Measurements from ENCODE around the gene WASF2. TPM values are rescaled to one million over a fixed set of nuclear protein-coding genes. Genes with fewer than 3 reads are reported as not detected.
A peak's percentile ranks its signal among the peaks of the same experiment; 100 is the strongest.

WASF2 gene
- total and polyA plus RNA-seq, 2 of the 13 experiments (the other 11 are each of a cell fraction or from before 2014, with no cell fraction given) = 10.4 to 27.7 TPM

- no peak for TF ChIP-seq ZNF234 (CRISPR knock-in tag; conservative IDR thresholded peaks at IDR 0.05)
- TF ChIP-seq ZNF800 (CRISPR knock-in tag; IDR thresholded peaks at IDR 0.05) = no peak
- peak; percentile 70; the same call in 1 of the 2 replicates for TF ChIP-seq PATZ1 (CRISPR knock-in tag; IDR thresholded peaks at IDR 0.05)
- TF ChIP-seq TRAFD1 (CRISPR knock-in tag; IDR thresholded peaks at IDR 0.05; ENCODE audit: borderline replicate concordance) = no peak
- TF ChIP-seq KLF13 (CRISPR knock-in tag; IDR thresholded peaks at IDR 0.05) = no peak
- TF ChIP-seq SMC3 (IDR thresholded peaks at IDR 0.05; ENCODE audit: low read length) = no peak; the same call in 1 of the 2 replicates
- TF ChIP-seq ARNTL (CRISPR knock-in tag; IDR thresholded peaks at IDR 0.05) = peak; percentile 60; the same call in 1 of the 2 replicates
- TF ChIP-seq ZFAT (CRISPR knock-in tag; conservative IDR thresholded peaks at IDR 0.05) = no peak
- no peak for TF ChIP-seq CCAR2 (optimal IDR thresholded peaks at IDR 0.05; ENCODE audit: low read depth, low read length)
- TF ChIP-seq USF2 (IDR thresholded peaks at IDR 0.05; ENCODE audit: low read depth, low read length) = no peak
- no peak for TF ChIP-seq USF2 (CRISPR knock-in tag; IDR thresholded peaks at IDR 0.05; ENCODE audit: borderline replicate concordance)
- no peak for TF ChIP-seq MAFG (CRISPR knock-in tag; IDR thresholded peaks at IDR 0.05)
- TF ChIP-seq RARA (CRISPR knock-in tag; IDR thresholded peaks at IDR 0.05) = peak; percentile 9; the same call in 1 of the 2 replicates
- peak; percentile 74 for TF ChIP-seq MXD1 (CRISPR knock-in tag; IDR thresholded peaks at IDR 0.05)
- 0 out of 2 replicates have a peak, but pooled peaks have one; percentile 43 for TF ChIP-seq SIN3A (IDR thresholded peaks at IDR 0.05; ENCODE audit: borderline replicate concordance, low read depth, low read length)
- no peak for TF ChIP-seq NCOA5 (CRISPR knock-in tag; IDR thresholded peaks at IDR 0.05)
- 0 out of 2 replicates have a peak, but pooled peaks have one; percentile 16 for TF ChIP-seq BHLHE40 (IDR thresholded peaks at IDR 0.05; ENCODE audit: low read length)
- no peak for TF ChIP-seq ZUFSP (CRISPR knock-in tag; IDR thresholded peaks at IDR 0.05; ENCODE audit: borderline replicate concordance)
These were observed 32.7 kb upstream of the WASF2 start (continued) for GRCh38 chr1:27522432-27523336.
